Measurements from ENCODE around the gene MEGF8. TPM values are rescaled to one million over a fixed set of nuclear protein-coding genes. Genes with fewer than 3 reads are reported as not detected.

The MEGF8 gene
- total RNA-seq, 1 donor from 2014 or later = 16.4 TPM

GRCh38 chr19:42285541-42285941, 39.9 kb upstream of the MEGF8 start:
- Histone ChIP-seq H3K9me3 (no peaks in the 10 kb centered on the region), H3K36me3 (peaks cover 39% of the 10 kb centered on the region), H3K4me1 (peaks cover 48% of the 10 kb centered on the region), H3K27me3 (ENCODE audit: low read depth) (no peaks in the 10 kb centered on the region), H3K4me3 (peak overlapping the region; percentile 68), H3K27ac (peak overlapping the region; percentile 58)
- no peak for ATAC-seq
- no peak for DNase-seq
- TF ChIP-seq, protein P1, sequence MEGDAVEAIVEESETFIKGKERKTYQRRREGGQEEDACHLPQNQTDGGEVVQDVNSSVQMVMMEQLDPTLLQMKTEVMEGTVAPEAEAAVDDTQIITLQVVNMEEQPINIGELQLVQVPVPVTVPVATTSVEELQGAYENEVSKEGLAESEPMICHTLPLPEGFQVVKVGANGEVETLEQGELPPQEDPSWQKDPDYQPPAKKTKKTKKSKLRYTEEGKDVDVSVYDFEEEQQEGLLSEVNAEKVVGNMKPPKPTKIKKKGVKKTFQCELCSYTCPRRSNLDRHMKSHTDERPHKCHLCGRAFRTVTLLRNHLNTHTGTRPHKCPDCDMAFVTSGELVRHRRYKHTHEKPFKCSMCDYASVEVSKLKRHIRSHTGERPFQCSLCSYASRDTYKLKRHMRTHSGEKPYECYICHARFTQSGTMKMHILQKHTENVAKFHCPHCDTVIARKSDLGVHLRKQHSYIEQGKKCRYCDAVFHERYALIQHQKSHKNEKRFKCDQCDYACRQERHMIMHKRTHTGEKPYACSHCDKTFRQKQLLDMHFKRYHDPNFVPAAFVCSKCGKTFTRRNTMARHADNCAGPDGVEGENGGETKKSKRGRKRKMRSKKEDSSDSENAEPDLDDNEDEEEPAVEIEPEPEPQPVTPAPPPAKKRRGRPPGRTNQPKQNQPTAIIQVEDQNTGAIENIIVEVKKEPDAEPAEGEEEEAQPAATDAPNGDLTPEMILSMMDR (IDR thresholded peaks at IDR 0.05) = no peak
- intact Hi-C loops (cut with DNase I) = no loop called here

DNA sequence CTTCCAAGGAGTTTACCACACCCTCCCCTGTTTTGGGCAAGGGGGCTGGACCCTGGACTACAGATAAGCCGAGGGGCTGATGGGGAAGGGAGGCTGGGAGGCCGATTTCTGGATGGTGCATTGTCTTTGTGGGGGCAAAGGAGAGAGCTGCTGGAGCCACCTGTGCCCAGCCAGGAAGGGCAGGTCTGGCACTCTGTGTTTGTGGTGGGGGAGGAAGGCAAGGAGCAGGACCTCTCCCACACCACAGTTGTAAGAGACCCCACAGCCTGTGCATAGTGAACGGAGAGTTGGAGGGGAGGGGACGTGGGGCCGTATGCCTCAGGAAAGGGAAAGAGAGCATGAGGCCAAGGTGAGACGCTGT, 39.5 kb upstream of the MEGF8 start:
- TF ChIP-seq, protein P1 (IDR thresholded peaks at IDR 0.05) = no peak

DNA sequence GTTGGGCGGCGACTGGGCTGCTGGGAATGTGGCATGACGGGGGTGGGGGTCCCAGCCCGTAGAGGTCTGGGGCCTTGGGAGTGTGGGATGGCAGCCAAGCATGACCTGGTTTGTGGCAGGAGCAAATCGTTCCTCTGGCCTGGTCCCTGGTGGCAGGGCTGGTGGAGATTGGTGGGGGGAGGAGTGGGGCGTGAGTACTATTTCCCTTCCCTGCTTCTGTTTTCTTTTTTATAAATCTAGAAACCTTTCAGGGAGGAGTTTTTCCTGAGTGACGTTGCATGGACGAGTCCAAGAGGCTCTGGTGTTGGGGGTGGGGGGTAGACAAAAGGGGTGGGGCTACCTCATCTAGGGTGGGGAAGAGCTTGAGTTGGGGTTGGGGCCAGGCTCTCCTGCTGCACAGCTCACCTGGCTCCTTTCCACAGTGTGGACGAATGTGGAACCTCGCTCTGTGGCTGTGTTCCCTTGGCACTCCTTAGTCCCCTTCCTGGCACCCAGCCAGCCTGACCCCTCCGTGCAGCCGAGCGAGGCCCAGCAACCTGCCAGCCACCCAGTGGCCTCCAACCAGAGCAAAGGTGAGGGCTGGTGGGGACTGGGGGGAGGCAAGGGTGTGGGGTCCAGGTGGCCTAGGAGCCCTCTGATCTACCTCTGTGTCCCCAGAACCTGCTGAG, 39.0 kb upstream of the MEGF8 start:
- DNase-seq (no peak), ATAC-seq (no peak)
- H3K9me3 ChIP-seq = no peaks in the 10 kb centered on the region
- peaks cover 42% of the 10 kb centered on the region for H3K4me1 ChIP-seq
- intact Hi-C loops (cut with DNase I) = no loop called here
- peak overlapping the region; percentile 58 for H3K27ac ChIP-seq
- no peaks in the 10 kb centered on the region for H3K27me3 ChIP-seq (ENCODE audit: low read depth)
- H3K4me3 ChIP-seq = peak overlapping the region; percentile 68
- TF ChIP-seq, protein P1 (IDR thresholded peaks at IDR 0.05) = no peak
- peaks cover 48% of the 10 kb centered on the region for H3K36me3 ChIP-seq

More for the DNA sequence above, 39.5 kb upstream of the MEGF8 start:
- peak overlapping the region; percentile 58 for H3K27ac ChIP-seq
- ATAC-seq = no peak
- no peak for DNase-seq
- H3K27me3 ChIP-seq (ENCODE audit: low read depth) = no peaks in the 10 kb centered on the region
- H3K9me3 ChIP-seq = no peaks in the 10 kb centered on the region
- H3K4me3 ChIP-seq = peak overlapping the region; percentile 68
- intact Hi-C loops (cut with DNase I) = no loop called here
- H3K4me1 ChIP-seq = peaks cover 47% of the 10 kb centered on the region
- H3K36me3 ChIP-seq = peaks cover 43% of the 10 kb centered on the region

DNA sequence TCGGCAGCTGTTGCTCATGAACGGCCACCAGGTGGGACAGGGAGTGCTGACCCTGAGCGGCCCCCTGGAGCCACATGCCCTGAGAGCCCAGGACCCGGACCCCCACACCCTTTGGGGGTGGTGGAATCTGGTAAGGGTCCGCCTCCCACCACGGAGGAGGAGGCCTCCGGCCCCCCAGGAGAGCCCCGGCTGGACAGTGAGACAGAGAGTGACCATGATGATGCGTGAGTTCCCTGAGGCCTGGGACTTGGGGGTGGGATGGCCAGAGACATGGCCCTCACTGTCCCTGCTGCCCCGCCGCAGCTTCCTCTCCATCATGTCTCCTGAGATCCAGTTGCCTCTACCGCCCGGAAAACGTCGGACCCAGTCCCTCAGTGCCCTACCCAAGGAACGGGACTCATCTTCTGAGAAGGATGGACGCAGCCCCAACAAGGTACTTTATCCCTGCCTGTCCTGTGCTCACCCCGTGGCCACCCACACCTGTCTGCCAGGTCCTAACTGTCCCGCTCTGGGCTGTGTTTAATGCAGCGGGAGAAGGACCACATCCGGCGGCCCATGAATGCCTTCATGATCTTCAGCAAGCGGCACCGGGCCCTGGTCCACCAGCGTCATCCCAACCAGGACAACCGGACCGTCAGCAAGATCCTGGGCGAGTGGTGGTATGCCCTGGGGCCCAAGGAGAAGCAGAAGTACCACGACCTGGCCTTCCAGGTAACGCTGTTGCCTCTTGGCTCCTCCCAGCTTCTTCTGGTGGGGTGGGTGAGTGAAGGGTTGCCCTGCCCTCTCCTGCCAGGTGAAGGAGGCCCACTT, 38.2 kb upstream of the MEGF8 start:
- no peak for ATAC-seq
- H3K4me3 ChIP-seq = no peak overlapping the region
- DNase-seq = no peak
- H3K27me3 ChIP-seq (ENCODE audit: low read depth) = no peaks in the 10 kb centered on the region
- no peaks in the 10 kb centered on the region for H3K9me3 ChIP-seq
- peaks cover 35% of the 10 kb centered on the region for H3K4me1 ChIP-seq
- intact Hi-C loops (cut with DNase I) = no loop called here
- H3K27ac ChIP-seq = peak overlapping the region; percentile 24
- peaks cover 55% of the 10 kb centered on the region for H3K36me3 ChIP-seq
- TF ChIP-seq, protein P1 (IDR thresholded peaks at IDR 0.05) = no peak

GRCh38 chr19:42287827-42288107, 37.7 kb upstream of the MEGF8 start:
- H3K9me3 ChIP-seq = no peaks in the 10 kb centered on the region
- H3K4me1 ChIP-seq = peaks cover 29% of the 10 kb centered on the region
- TF ChIP-seq, protein P1 (IDR thresholded peaks at IDR 0.05) = no peak
- intact Hi-C loops (cut with DNase I) = no loop called here
- H3K36me3 ChIP-seq = peaks cover 61% of the 10 kb centered on the region
- ATAC-seq (no peak), DNase-seq (no peak)
- no peak overlapping the region for H3K27ac ChIP-seq
- no peak overlapping the region for H3K4me3 ChIP-seq
- H3K27me3 ChIP-seq (ENCODE audit: low read depth) = no peaks in the 10 kb centered on the region
